Skin of body (tissue), 2 donors: ENCODE data around the gene SIPA1L3. TPM values are rescaled to one million over a fixed set of nuclear protein-coding genes. Genes with fewer than 3 reads are reported as not detected.

Experiments
- DNase-seq: peaks from one replicate; lab custom pipeline; 2025; lab: John Stamatoyannopoulos, UW
- total RNA-seq: library from RNA; depleted of rRNA; stranded (reverse); fragments of >200 nt; gene quantifications from one replicate; pipeline ENCODE4 v1.2.3, GENCODE V29; 2014

SIPA1L3 gene
- total RNA-seq, 1 donor from 2014 or later = 20.3 TPM

GRCh38 chr19:38095411-38096308, 188.7 kb downstream of the SIPA1L3 start:
- peak; percentile 9 for DNase-seq

- no peak for DNase-seq
Observed at GRCh38 chr19:38099966-38100365, 193.0 kb downstream of the SIPA1L3 start.

DNA sequence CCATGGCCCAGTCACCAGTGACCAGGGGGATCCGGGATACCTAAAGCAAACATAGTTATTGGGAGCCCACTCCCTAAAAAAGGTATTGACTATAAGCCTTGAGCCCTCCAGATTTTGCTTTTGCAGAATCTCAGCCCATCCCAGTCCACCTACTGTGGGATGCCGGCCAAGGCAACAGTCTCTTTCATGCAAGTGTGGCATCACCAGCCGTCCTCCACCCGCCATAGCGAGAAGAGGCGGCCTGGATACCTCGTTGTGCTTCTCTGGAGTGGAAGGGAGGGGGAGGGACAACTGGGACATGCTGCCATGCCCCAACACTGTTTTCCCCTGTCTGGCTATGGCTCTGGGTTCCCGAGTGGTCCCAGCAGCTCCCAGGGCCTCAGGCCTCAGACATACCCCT, 193.6 kb downstream of the SIPA1L3 start:
- no peak for DNase-seq

- DNase-seq = no peak
Observed at GRCh38 chr19:38101723-38102122, 194.7 kb downstream of the SIPA1L3 start.

GRCh38 chr19:38105574-38105973, 198.6 kb downstream of the SIPA1L3 start:
- no peak for DNase-seq

GRCh38 chr19:38107129-38107528, 200.1 kb downstream of the SIPA1L3 start:
- DNase-seq = no peak

GRCh38 chr19:38111898-38112297, 204.9 kb downstream of the SIPA1L3 start:
- no peak for DNase-seq

- no peak for DNase-seq
Observed at GRCh38 chr19:38114651-38115050, 207.6 kb downstream of the SIPA1L3 start.

GRCh38 chr19:38115271-38115802, 208.3 kb downstream of the SIPA1L3 start:
- no peak for DNase-seq

DNA sequence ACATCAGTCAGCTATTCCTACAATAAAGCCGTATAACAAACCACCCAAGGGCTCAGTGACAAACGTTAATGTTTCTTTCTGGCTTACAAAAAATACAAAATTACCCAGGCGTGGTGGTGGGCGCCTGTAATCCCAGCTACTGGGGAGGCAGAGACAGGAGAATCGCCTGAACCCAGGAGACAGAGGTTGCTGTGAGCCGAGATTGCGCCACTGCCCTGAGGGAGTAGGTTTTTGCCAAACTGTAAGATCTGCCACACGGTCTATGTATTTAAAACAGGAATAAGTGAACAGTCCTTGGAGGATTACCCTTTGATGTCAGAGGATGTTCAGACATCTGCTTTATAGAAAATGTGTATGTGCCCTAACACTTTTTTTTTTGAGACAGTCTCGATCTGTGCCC, 211.2 kb downstream of the SIPA1L3 start:
- no peak for DNase-seq

- DNase-seq = no peak
Observed at GRCh38 chr19:38120471-38121025, 213.5 kb downstream of the SIPA1L3 start.

DNA sequence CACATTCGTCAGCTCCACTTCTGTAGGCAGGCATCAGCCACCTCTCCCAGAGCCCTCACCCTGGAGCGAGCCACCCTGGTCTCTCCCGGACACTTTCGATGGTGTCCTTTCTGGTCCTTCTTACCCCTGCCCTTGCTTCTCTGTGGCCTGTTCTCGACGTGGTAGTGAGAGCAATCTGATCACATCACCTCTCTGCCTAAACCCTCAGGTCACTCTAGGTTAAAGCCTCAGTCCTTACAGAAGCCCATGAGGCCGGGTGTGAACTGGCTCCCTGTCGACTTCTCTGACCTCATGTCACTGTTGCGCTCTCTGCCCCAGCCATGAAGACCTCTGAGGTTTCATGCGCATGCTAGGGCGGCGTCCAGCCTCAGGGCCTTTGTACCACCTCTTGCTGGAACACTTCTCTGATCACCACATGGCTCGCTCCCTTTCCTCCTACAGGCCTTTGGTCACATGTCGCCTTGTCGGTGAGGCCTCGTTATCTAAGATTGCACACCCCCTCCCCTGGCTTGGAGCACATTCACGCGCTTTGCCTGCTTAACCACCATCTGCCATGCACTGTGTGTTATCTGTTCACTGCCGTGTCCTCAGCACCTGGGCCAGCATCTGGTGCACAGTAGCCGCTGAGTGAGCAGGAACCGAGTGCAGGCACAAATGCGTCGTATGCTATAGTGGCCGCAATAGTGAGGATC, 215.5 kb downstream of the SIPA1L3 start:
- DNase-seq = no peak

DNA sequence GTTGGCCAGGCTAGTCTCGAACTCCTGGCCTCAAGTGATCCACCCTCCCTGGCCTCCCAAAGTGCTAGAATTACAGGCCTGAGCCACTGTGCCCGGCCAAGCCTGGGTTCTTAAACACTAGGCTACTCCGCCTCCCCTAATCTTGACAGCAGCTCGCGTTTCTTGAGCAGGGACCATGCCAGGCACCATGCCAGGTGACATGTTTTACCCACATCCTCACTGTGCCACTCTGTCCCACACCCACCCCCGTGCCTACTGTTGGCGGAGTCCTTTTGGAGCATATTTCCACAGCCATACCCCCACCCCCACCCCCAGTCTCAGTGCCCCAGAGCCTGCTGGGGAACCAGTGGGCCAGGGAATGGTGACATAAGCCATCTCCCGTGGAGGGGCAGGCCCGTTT, 218.2 kb downstream of the SIPA1L3 start:
- DNase-seq = no peak

DNA sequence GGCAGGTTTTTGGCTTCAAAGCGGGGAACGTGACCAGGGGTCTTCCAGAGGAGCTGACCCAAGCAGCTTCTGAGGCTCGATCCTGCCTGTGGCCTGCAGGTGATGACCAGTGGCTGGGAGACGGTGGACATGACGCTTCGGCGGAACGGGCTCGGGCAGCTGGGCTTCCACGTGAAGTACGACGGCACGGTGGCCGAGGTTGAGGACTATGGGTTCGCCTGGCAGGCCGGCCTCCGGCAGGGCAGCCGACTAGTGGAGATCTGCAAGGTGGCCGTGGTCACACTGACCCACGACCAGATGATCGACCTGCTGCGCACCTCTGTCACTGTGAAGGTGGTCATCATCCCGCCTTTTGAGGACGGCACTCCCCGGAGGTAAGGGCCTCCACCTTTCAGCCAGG, 223.4 kb downstream of the SIPA1L3 start:
- DNase-seq = no peak

GRCh38 chr19:38132781-38133180, 225.8 kb downstream of the SIPA1L3 start:
- no peak for DNase-seq

- DNase-seq = no peak
Observed at GRCh38 chr19:38133319-38133718, 226.3 kb downstream of the SIPA1L3 start.

- DNase-seq = no peak
Observed at GRCh38 chr19:38134540-38135149, 227.6 kb downstream of the SIPA1L3 start.

- no peak for DNase-seq
Observed at GRCh38 chr19:38135150-38135998, 228.4 kb downstream of the SIPA1L3 start.

DNA sequence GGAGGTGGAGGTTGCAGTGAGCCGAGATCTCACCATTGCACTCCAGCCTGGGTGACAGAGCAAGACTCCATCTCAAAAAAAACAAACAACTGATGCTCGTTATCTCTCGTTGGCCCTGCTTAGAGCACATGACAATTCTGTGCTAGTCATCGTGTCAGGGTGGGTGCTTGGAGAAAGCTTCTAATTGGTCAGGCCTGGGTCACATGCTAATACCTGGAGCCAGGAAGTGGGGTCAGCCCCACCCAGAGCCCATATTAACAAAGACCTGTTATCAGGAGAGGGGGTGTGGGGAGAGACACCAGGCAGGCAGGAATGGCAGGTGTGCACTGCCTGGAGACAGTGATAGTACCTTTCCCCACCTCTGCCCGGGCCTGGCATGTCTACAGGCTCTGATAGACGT, 232.1 kb downstream of the SIPA1L3 start:
- no peak for DNase-seq

GRCh38 chr19:38141108-38141507, 234.1 kb downstream of the SIPA1L3 start:
- DNase-seq = no peak
